AG04449 (cell line): Measurements from ENCODE around the gene TBATA.

Experiments used
- CTCF ChIA-PET: fragments of 350-600 bp; formaldehyde crosslinking; extraction: SDS; loops from one replicate; lab custom pipeline; 2021; ENCODE audit warnings: antibody characterized with exemption; lab: Yijun Ruan, JAX
- POLR2A ChIA-PET: fragments of 400-600, 350-600 bp; formaldehyde crosslinking; extraction: SDS; loops from one replicate; lab custom pipeline; 2020; ENCODE audit warnings: antibody characterized with exemption, inconsistent platforms; lab: Yijun Ruan, JAX
- DNase-seq: peaks from one replicate; pipeline ENCODE4 v3.0.0-alpha.2; 2010; ENCODE audit warnings: low read depth, low spot score
- H3K4me3 ChIP-seq: 2 replicates; pipeline ENCODE4 v1.5.1; 2011; ENCODE audit warnings: low read depth, mild to moderate bottlenecking, control low read depth, low read length
- CTCF ChIP-seq: IDR thresholded peaks from one replicate; pipeline ENCODE4 v1.5.1; 2011; ENCODE audit warnings: mild to moderate bottlenecking, moderate library complexity, low read length, control low read depth, inconsistent platforms; ENCODE audit not compliant: insufficient read depth; ENCODE audit errors: missing control alignments

TBATA gene

GRCh38 chr10:70775679-70776454, 9.3 kb downstream of the TBATA start:
- DNase-seq, result no peak
- no peak for TF ChIP-seq CTCF
- ChIA-PET POLR2A (no interaction called here), CTCF (interaction anchor here (1.0 to 2.0 kb wide), 3 partner anchors 16 to 127 kb away, joined by 3 to 4 read pairs (median 4); no protein-coding TSS in a partner anchor)
- no peak overlapping the region for H3K4me3 ChIP-seq

GRCh38 chr10:70774810-70775678, 10.1 kb downstream of the TBATA start:
- TF ChIP-seq CTCF, result no peak
- no peak overlapping the region for H3K4me3 ChIP-seq
- CTCF ChIA-PET, result interaction anchor here (1.0 to 2.0 kb wide), 3 partner anchors 15 to 128 kb away, joined by 3 to 4 read pairs (median 4); no protein-coding TSS in a partner anchor
- POLR2A ChIA-PET, result no interaction called here
- DNase-seq, result no peak

GRCh38 chr10:70773965-70774809, 11.0 kb downstream of the TBATA start:
- POLR2A ChIA-PET, result no interaction called here
- CTCF ChIA-PET, result interaction anchor here (1.1 to 2.0 kb wide), 3 partner anchors 15 to 225 kb away, joined by 4 to 5 read pairs (median 4); no protein-coding TSS in a partner anchor
- H3K4me3 ChIP-seq, result no peak overlapping the region
- DNase-seq, result no peak
- no peak for TF ChIP-seq CTCF

GRCh38 chr10:70773461-70773860, 11.7 kb downstream of the TBATA start:
- no peak for TF ChIP-seq CTCF
- DNase-seq, result no peak
- no peak overlapping the region for H3K4me3 ChIP-seq
- CTCF ChIA-PET, result interaction anchor here (1.1 to 1.3 kb wide), 2 partner anchors 14 to 224 kb away, joined by 4 to 5 read pairs; no protein-coding TSS in a partner anchor
- POLR2A ChIA-PET, result no interaction called here

GRCh38 chr10:70772627-70773026, 12.6 kb downstream of the TBATA start:
- CTCF ChIA-PET, result interaction anchor here (1.1 kb wide), 1 partner anchor 13 kb away, joined by 5 read pairs; no protein-coding TSS in a partner anchor
- no peak for TF ChIP-seq CTCF
- H3K4me3 ChIP-seq, result no peak overlapping the region
- POLR2A ChIA-PET, result no interaction called here
- no peak for DNase-seq
